ENCODE measurements around the gene IFFO2.
"Not testable (repeated sequence)": the region's sequence is repeated elsewhere in the genome, so short reads cannot be mapped to it uniquely, and the experiment has no call there.

IFFO2 gene

GRCh38 chr1:18900303-18900841 lies 56.1 kb downstream of the IFFO2 start:
- TF ChIP-seq CTCF (IDR thresholded peaks at IDR 0.05; ENCODE audit: low read depth, low read length): no peak
- no peak overlapping the region for H3K4me3 ChIP-seq (replicated peaks in 1 of 2; ENCODE audit: low read depth in 2 of 2, low read length in 2 of 2)
- peak in 1 of 2 donors; percentile 41 for DNase-seq (ENCODE audit: low read depth in 2 of 2)

DNA sequence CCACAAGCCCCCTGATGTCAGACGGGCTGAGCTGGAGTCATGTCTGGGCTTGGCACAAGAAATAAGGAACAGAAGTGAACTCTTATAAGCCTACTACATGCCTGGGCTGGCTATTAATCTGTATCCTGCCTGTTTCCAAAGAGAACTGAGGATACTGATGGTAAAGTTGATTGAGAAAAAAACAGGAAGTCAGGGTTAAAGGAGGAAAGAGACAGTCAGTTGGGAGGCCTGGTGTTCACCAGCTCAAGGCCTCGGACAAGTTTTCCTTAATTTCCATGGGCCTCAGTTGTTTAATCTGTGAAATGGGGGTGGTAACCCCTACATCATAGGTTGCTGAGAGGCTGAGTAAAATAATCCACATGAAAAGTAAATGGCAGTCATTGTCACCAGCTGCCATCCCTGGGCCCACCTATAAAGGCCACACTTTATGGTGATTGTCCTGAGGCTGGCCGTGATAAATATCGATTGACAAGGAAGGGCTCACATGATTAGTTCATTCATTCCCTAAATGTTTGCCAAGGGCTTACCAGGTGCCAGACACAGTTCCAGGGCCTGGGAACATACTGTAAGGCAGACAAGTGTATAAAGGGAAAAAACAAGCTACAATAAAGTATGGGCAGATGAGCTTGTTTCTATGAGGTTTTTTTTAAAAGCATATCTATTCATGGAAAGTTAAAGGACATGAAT lies 57.0 kb downstream of the IFFO2 start:
- no peak for TF ChIP-seq CTCF (IDR thresholded peaks at IDR 0.05; ENCODE audit: low read depth, low read length)
- no peak for DNase-seq (ENCODE audit: low read depth in 2 of 2)
- H3K4me3 ChIP-seq (replicated peaks in 1 of 2; ENCODE audit: low read depth in 2 of 2, low read length in 2 of 2): no peak overlapping the region

GRCh38 chr1:18898567-18898966 lies 57.9 kb downstream of the IFFO2 start:
- no peak for TF ChIP-seq CTCF (IDR thresholded peaks at IDR 0.05; ENCODE audit: low read depth, low read length)
- no peak overlapping the region for H3K4me3 ChIP-seq (replicated peaks in 1 of 2; ENCODE audit: low read depth in 2 of 2, low read length in 2 of 2)
- no peak for DNase-seq (ENCODE audit: low read depth in 2 of 2)

GRCh38 chr1:18895317-18895716 lies 61.2 kb downstream of the IFFO2 start:
- no peak for TF ChIP-seq CTCF (IDR thresholded peaks at IDR 0.05; ENCODE audit: low read depth, low read length)
- DNase-seq (ENCODE audit: low read depth in 2 of 2): no peak

GRCh38 chr1:18893120-18893519 lies 63.4 kb downstream of the IFFO2 start:
- TF ChIP-seq CTCF (IDR thresholded peaks at IDR 0.05; ENCODE audit: low read depth, low read length): no peak
- peak in 1 of 2 donors; percentile 13 for DNase-seq (ENCODE audit: low read depth in 2 of 2)
- no peak overlapping the region for H3K4me3 ChIP-seq (replicated peaks in 1 of 2; ENCODE audit: low read depth in 2 of 2, low read length in 2 of 2)

More at GRCh38 chr1:18895317-18895716, 61.2 kb downstream of the IFFO2 start:
- no peak overlapping the region for H3K4me3 ChIP-seq (replicated peaks in 1 of 2; ENCODE audit: low read depth in 2 of 2, low read length in 2 of 2)

- not testable (repeated sequence) for H3K4me3 ChIP-seq (replicated peaks in 1 of 2; ENCODE audit: low read depth in 2 of 2, low read length in 2 of 2); DNase-seq (ENCODE audit: low read depth in 2 of 2)
These were observed 64.6 kb downstream of the IFFO2 start for GRCh38 chr1:18891858-18892257.

DNA sequence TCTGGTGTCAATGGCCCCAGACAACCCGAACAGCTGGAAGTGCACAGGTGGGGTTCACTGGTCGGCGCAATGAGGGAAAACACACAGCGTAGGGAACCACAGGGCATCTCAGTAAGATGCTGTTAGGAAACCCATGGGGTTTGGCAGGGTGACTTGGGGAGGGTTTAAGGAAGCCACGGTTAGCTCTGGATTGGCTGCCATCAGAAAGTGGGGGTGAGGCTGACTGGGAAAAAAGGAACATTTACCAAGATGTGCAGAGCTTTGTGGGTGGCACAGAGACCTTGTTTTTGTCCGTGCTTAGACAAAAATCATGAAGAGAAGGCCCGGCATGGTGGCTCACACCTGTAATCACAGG lies 65.1 kb downstream of the IFFO2 start:
- no peak for TF ChIP-seq CTCF (IDR thresholded peaks at IDR 0.05; ENCODE audit: low read depth, low read length)

More for the DNA sequence above, 65.1 kb downstream of the IFFO2 start:
- DNase-seq (ENCODE audit: low read depth in 2 of 2): no peak
- H3K4me3 ChIP-seq (replicated peaks in 1 of 2; ENCODE audit: low read depth in 2 of 2, low read length in 2 of 2): no peak overlapping the region
